GM19240 (cell line): ENCODE data around the gene PI4KA.
"Not testable (repeated sequence)": the region's sequence is repeated elsewhere in the genome, so short reads cannot be mapped to it uniquely, and the experiment has no call there.

Source experiments
- DNase-seq: peaks from one replicate; pipeline ENCODE4 v3.0.0; 2011; ENCODE audit warnings: low spot score; ENCODE audit not compliant: insufficient read length

PI4KA gene

DNA sequence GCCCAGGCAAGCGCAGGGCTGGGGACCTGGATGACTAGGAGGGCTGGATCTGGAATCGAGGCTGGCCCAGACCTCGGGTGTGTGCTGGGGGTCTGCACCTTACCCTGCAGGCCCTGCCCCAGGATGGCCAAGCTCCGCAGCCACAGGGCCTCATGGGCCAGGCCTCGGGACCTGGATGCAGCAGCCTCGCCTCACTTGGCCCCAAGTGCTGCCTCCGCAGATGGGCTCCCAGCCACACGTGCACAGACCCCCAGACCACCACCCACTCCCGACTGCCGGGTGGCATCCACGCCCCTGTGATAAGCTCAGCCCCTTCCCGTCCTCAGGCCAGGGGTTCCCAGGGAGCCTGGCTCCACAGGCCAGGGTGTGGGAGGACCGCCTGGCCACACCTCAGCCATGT lies 188.7 kb downstream of the PI4KA start:
- DNase-seq: not testable (repeated sequence)

DNA sequence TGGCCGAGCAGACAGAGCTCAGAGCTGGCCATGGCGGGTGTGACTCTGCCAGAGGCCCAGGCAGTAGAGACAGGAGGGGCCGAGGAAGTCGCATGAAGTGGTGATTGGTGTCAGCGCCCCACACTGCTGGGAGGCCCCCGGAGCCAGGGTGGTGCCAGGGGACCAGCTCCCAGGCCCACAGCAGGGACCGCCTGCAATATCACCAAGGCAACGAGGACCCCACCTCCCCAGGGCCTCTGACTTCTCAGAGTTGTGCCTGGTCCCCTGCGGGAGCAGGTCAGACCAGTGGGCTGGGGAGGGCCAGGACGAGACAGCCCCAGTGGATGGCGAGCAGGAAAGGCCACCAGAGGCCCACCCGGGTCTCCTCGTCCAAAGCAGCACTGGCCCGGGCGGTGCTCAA lies 189.1 kb downstream of the PI4KA start:
- not testable (repeated sequence) for DNase-seq

DNA sequence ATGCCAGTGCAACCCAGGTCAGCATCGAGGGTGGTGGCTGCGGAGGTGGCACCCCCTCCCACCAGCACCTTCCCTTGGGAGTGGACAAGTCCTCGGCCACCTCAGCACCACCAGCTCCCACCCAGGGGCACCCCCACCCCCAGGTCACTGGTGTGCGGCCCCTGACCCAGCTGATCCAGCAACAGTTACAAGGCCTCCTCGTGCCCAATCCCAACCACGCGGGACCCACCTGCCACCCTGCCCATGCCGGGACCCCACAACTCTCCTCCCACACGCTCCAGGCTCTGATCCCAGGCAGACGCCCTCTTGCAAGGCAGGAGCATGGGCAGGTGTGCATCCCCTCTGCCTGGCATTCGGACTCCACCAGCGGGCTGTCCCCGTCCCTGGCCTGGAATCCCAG lies 189.8 kb downstream of the PI4KA start:
- DNase-seq: not testable (repeated sequence)

DNA sequence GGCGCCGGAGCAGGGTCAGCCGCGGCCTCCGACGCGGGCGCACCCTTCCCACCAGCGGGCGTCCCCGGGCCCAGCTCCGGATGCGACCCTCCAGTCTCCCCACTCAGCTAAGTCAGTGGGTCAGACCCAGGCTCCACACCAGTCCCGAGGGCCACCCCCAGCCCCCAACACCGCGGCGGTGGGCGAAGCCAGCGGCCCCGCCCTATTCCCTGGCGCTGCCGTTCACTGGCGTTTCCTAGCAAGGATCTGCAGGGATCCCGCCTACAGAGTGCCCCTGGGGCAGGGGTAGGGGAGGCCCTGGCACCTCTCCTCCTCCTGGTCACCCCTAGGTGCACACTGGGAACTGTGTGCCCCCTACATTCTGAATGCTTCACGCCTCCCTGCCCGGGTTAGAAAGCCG lies 190.4 kb downstream of the PI4KA start:
- DNase-seq: not testable (repeated sequence)

DNA sequence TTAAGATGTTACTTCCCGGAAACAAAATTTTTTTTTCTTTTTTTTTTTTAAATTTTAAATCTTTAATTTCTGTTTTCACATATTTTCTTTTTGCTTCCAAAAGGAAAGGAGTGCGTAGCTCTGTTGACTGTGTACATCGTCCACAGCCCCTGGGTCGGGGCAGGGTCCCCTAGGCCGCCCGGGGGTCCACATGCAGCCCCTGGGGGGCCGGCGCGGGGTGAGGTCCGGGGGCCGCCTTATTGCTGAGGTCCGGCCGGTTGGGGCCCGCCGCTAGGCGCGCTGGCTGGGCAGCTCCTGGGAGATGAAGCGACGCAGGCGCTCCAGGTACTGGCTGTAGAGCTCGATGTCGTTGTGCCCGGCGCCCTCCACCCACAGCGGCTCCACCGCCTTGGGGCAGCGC lies 191.1 kb downstream of the PI4KA start:
- DNase-seq: not testable (repeated sequence)

DNA sequence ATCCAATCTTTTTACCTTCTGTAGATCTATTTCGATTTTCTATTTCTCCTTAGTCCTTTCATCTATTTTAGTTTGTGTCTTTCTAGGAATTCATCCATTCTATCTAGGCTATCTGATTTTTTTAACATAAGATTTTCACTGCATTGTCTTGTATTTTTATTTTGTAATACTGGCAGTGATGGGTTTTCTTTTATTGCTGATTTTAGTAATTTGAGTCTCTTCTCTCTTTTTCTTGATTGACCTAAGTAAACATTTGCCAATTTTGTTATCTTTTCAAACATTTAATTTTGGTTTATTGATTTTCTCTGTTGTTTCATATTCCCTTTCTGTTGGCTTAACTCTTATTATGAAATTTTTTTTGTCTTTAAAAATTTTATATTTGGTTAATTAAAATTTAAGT lies 192.1 kb downstream of the PI4KA start:
- DNase-seq: no peak

DNA sequence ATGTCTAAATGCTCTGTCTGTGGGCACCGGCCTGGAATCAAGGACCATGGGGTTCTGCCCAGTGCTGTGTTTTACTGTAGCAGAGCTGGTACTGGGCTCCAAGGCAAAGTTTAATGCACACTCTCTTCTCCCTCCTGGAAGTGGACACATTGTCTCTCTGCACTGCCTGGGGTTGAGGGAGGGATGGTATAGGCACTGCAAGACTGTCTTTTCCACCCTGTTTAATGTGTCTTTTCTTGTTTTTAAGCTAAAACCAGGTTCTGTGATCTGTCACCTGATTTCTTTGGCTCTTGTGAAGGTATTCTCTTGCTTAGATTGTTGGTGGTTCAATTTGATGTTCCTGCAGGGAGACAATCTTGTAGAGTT lies 194.0 kb downstream of the PI4KA start:
- no peak for DNase-seq

DNA sequence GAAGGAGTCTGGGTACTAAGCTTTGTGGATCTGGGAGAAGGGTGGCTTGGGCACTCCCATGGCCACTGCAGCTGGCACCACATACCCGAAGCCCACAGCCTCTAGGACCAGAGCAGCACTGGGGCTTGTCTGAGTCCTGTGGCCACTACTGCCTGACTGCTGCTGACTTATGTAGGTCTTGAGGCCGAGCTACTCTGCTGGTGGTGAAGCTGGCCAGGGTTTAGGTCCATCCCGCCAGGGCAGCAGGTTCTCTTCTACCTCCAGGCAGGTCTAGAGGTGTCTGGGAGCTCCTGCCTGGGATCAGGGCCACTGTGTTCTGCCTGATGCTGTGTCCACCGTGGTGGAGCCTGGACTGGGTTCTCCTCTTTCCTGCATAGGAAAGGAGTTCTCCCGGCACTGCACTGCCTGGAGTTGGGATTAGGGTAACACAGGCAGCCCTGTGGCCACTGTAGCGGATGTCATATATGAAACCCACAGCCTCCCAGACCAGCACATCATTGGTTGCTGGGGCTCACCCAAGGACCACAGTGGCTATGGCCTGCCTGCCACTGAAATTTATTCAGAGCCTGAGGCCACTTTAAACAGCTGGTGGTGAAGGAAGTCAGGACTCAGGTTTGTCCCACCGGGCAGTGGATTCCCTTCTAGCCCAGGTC lies 194.5 kb downstream of the PI4KA start:
- DNase-seq: no peak

DNA sequence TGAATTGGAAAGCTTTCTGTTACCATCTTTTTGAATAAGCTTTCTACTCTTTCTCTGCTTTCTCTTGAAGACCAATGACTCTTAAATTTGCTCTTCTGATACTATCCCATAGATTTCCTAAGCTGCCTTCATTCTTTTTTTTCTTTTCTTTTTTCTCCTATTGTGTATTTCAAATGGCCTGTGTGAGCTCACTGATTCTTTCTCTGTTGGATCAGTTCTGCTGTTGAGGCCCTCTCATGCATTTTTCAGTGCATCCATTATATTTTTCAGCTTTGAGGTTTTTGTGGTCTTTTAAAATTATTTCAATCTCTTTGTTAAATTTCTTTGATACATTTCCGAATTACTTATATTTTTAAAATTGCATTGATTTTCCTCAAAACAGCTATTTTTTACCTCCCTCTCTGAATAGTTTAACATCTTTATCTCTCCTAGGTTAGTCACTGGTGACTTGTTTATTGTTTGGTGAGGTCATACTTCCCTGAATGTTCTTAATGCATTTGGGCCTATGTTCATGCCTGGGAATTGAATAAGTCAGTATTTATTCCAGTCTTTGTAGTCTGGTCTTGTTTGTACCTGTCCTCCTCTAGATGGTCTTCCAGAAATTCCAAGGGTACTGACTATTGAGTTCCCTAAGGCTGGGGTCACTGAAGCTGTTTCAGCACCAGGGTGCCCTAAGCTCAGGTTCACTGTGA lies 195.3 kb downstream of the PI4KA start:
- DNase-seq: no peak

DNA sequence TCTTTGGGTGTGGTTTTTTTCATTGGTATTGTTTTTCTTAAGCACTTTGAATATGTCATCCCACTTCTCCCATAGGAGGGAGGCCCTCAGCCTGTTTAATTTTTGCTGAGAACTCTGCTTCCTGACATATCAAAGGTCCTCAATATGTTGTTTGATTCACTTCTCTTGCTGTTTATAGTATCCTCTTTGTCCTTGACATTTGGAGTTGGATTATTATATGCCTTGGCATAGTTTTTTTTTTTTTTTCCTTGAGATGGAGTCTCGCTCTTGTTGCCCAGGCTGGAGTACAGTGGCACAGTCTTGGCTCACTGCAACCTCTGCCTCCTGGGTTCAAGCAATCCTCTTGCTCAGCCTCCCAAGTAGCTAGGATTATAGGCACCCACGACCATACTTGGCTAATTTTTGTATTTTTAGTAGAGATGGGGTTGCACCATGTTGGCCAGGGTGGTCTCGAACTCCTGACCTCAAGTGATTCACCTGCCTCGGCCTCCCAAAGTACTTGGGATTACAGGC lies 196.0 kb downstream of the PI4KA start:
- DNase-seq: not testable (repeated sequence)

DNA sequence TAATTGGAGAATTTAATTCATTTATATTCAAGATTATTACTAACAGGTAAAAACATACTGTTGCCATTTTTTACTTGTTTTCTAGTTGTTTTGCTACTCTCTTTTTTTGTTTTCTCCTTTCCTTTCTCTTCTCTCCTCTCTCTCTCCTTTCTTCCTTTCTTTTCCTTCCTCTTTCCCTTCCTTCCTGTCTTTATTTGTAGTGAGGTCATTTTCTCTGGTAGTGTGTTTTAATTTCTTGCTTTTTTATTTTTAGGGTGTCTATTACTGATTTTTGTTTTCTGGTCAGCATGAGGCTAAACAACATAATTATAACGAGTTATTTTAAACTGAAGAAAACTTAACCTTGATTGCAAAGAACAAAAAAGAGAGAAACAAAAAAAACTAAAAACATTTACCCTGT lies 197.1 kb downstream of the PI4KA start:
- DNase-seq: no peak

DNA sequence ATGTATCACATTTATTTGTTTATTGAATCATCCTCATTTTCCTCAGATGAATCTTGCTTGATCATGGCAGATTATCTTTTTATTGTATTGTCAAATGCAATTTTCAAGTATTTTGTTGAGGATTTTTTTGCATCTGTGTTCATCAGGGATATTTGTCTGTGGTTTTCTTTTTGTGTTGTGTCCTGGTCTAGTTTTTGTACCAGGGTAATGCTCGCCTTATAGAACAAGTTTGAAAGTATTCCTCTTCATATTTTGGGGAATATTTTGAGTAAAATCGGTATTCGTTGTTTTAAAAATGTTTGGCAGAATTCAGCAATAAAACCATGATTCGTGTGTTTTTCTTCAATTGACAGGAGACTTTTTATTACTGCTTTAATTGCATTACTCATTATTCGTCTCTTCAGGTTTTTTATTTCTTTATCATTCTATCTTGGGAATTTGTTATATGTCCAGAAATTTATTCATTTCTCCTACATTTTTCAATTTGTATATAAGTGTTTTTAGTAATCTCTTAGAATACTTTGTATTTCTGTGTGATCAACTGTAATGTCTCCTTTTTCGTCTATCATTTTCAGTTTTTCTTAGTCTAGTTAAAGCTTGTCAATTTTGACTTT lies 198.1 kb downstream of the PI4KA start:
- DNase-seq: no peak

DNA sequence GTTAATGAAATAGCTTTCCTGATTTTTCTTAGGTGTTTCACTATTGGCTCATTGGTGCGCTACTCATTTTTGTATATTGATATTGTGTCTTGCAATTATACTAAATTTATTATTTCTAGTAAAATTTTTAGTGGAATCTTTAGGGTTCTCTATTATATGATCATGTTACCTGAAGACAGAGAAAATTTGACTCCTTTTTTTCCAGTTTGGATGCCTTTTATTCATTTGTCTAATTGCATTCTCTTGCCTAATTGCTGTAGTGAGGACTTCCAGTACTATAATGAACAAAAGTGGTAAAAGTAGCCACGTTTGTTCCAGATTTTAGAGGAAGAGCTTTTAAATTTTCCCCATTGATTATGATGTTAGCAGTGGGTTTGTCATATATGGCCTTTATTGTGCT lies 198.7 kb downstream of the PI4KA start:
- DNase-seq: no peak

DNA sequence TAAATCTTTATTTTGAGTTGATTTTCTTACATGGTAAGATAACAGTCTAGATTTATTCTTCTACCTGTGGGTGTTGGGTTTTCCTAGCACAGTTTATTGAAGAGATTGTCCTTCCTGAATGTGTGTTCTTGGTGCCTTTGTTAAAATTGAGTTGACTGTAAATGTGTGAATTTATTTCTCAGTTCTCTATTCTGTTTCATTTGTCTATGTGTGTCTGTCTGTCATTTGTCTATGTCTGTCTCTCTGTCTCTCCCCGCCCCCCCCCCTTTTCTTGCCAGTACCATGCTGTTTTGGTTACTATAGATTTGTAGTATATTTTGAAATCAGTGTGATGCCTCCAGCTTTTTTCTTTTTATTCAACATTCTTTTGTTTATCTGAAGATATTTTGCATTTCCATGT lies 199.4 kb downstream of the PI4KA start:
- DNase-seq: no peak

DNA sequence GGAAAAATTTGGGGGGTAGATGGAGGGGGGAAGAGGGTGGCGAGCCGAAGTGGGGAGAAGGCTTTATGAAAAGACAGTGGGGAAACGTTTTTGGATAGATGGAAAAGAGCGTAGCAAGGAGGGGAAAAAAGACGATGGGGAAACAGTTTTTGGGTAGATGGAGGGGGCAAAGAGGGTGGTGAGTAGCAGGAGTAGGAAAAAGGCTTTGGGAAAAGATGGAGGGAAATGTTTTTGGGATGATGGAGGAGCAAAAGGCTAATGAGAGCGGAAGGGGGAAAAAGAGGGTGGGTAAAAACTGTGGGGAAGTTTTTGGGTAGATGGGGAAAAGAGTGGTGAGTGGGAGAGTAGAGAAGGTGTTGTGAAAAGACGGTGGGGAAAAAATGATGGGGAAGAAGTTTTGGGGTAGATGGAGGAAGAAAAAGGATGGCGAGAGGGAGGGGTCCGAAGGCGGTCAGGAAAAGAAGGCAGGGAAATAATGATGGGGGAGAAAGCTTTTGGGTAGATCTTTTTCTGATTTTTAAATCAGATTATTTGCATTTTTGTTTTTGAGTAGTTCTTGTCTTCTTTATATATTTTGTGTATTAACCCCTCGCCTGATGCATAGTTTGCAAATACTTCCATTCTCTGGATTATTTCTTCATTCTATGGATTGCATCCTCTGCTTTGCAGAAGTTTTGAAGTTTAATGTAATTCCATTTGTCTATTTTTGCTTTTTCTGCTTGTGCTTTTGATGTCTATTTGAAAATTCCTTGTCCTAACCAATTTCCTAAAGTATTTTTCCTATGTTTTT lies 200.0 kb downstream of the PI4KA start:
- DNase-seq: no peak

DNA sequence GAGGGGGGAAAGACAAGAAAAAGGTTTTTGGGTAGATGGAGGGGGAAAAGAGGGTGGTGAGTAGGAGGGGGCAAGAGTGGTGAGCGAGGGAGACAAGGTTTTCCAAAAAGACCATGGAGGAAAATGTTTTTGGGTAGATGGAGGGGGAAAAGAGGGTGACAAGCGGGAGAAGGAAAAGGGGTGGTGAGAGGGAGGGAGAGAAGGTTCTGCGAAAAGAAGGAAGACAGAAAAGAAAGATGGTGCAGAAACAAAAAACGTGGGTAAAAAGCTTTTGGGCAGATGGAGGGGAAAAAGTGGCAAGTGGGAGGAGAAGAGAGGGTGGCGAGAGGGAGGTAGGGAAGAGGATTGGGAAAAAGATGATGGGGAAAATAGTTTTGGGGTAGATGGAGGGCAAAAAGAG lies 200.6 kb downstream of the PI4KA start:
- DNase-seq: no peak
